Subcutaneous abdominal adipose tissue (tissue), 5 donors: Measurements from ENCODE around the gene USP10.
"Not testable (repeated sequence)": the region's sequence is repeated elsewhere in the genome, so short reads cannot be mapped to it uniquely, and the experiment has no call there.

Experiments
- H3K27ac ChIP-seq: one replicate; pipeline ENCODE4 v1.7.0; 2013; ENCODE audit warnings: low read depth, mild to moderate bottlenecking, inconsistent platforms, low read length, moderate library complexity
- H3K27me3 ChIP-seq, 5 donors: one replicate each; pipeline ENCODE4 v1.7.0; 2013; ENCODE audit warnings: low read length in 5 of 5, inconsistent platforms in 1 of 5; ENCODE audit not compliant: control insufficient read depth in 5 of 5, insufficient read depth in 4 of 5
- H3K36me3 ChIP-seq, 5 donors: one replicate each; pipeline ENCODE4 v1.7.0; 2013; ENCODE audit warnings: low read length in 5 of 5; ENCODE audit not compliant: control insufficient read depth in 5 of 5, insufficient read depth in 5 of 5
- H3K4me1 ChIP-seq, 5 donors: one replicate each; pipeline ENCODE4 v1.7.0; 2013; ENCODE audit warnings: low read length in 5 of 5, mild to moderate bottlenecking in 3 of 5, moderate library complexity in 1 of 5; ENCODE audit not compliant: control insufficient read depth in 5 of 5, insufficient read depth in 5 of 5
- H3K4me3 ChIP-seq, 5 donors: one replicate each; pipeline ENCODE4 v1.7.0; 2013; ENCODE audit warnings: low read length in 5 of 5, low read depth in 1 of 5
- H3K9ac ChIP-seq, 5 donors: one replicate each; pipeline ENCODE4 v1.7.0; 2013; ENCODE audit warnings: low read length in 5 of 5, mild to moderate bottlenecking in 4 of 5, moderate library complexity in 3 of 5
- H3K9me3 ChIP-seq, 5 donors: one replicate each; pipeline ENCODE4 v1.7.0; 2013; ENCODE audit warnings: low read length in 5 of 5; ENCODE audit not compliant: control insufficient read depth in 5 of 5
- donor health status: healthy.
- donor health status: healthy.
- donor health status: healthy.
- donor health status: healthy.
- donor health status: healthy.

USP10 gene

GRCh38 chr16:84683691-84684591 is 15.9 kb upstream of the USP10 start:
- Histone ChIP-seq H3K4me1 (no peaks in the 10 kb centered on the region), H3K36me3 (no peaks in the 10 kb centered on the region), H3K27me3 (peaks cover 2 to 5% (median 3%) of the 10 kb centered on the region in 5 donors), H3K9ac (no peak overlapping the region), H3K27ac (no peak overlapping the region), H3K9me3 (no peaks in the 10 kb centered on the region), H3K4me3 (no peak overlapping the region)

GRCh38 chr16:84684592-84684965 is 15.2 kb upstream of the USP10 start:
- no peaks in the 10 kb centered on the region for H3K36me3 ChIP-seq
- H3K27ac ChIP-seq = no peak overlapping the region
- H3K9me3 ChIP-seq = no peaks in the 10 kb centered on the region
- H3K4me1 ChIP-seq = no peaks in the 10 kb centered on the region
- H3K9ac ChIP-seq = no peak overlapping the region
- H3K27me3 ChIP-seq = peaks cover 2 to 5% (median 3%) of the 10 kb centered on the region in 5 donors
- H3K4me3 ChIP-seq = no peak overlapping the region

DNA sequence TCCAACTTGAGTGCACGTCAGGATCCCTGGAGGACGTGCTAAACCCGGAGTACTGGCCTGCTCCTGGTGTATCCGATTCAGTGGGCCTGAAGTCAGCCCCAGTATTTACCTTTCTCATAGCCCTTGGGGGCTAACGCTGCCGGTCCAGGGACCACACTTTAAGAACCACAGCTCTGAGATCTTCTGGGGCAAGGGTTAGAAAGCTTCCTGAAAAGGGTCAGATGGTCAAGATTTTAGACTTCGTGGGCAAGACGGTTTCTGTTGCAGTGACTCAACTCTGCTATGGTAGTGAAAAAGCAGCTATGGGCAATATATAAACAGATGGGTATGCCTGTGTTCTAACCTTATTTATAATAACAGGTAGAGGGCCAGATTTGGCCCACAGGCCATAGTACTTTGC is 14.6 kb upstream of the USP10 start:
- Histone ChIP-seq H3K36me3 (no peaks in the 10 kb centered on the region), H3K9ac (no peak overlapping the region), H3K4me3 (no peak overlapping the region), H3K9me3 (no peaks in the 10 kb centered on the region), H3K27ac (no peak overlapping the region), H3K4me1 (no peaks in the 10 kb centered on the region), H3K27me3 (peaks cover 0 to 5% (median 3%) of the 10 kb centered on the region in 5 donors)

GRCh38 chr16:84686707-84687298 is 13.0 kb upstream of the USP10 start:
- Histone ChIP-seq H3K4me3 (no peak overlapping the region), H3K36me3 (no peaks in the 10 kb centered on the region), H3K27me3 (peaks cover 0 to 5% (median 3%) of the 10 kb centered on the region in 5 donors), H3K4me1 (no peaks in the 10 kb centered on the region), H3K9me3 (no peaks in the 10 kb centered on the region), H3K9ac (no peak overlapping the region), H3K27ac (no peak overlapping the region)

DNA sequence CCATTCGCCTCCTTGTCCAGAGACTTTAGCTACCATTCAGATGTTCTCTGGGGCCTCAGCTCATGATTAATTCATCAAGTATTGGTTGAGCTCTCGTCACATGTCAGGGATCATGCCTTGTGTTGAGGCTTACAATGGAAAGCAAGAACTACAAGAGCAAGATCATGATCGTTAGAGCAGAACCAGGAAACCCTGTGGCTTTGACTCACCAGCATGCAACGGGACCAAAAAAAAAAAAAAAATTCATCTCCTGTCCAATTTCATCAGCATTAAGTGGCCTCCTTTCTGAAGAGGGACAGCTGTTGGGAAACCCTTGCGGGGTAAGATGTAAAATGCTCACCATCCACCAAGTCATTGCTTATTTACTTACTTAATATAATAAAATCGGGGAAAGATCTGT is 12.1 kb upstream of the USP10 start:
- H3K4me3 ChIP-seq = no peak overlapping the region

DNA sequence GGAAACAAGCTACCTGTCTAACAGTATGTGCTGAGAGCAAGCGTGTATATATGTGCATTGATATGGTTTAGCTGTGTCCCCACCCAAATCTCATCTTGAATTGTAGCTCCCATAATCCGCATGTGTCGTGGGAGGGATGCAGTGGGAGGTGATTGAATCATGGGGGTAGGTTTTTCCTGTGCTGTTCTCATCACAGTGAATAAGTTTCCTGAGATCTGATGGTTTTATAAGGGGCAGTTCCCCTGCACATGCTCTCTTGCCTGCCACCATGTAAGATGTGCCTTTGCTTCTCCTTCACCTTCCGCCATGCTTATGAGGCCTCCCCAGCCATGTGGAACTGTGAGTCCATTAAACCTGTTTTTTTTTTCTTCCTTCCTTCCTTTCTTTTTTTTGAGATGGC is 11.6 kb upstream of the USP10 start:
- not testable (repeated sequence) for H3K4me1 ChIP-seq

More for the DNA sequence above, 12.1 kb upstream of the USP10 start:
- peaks cover 0 to 3% (median 0%) of the 10 kb centered on the region in 5 donors for H3K4me1 ChIP-seq
- H3K36me3 ChIP-seq = no peaks in the 10 kb centered on the region
- H3K9me3 ChIP-seq = no peaks in the 10 kb centered on the region
- H3K9ac ChIP-seq = no peak overlapping the region
- H3K27ac ChIP-seq = no peak overlapping the region
- H3K27me3 ChIP-seq = peaks cover 0 to 5% (median 3%) of the 10 kb centered on the region in 5 donors

GRCh38 chr16:84689111-84689510 is 10.7 kb upstream of the USP10 start:
- H3K4me1 ChIP-seq = peaks cover 0 to 3% (median 0%) of the 10 kb centered on the region in 5 donors
- H3K4me3 ChIP-seq = no peak overlapping the region
- no peaks in the 10 kb centered on the region for H3K9me3 ChIP-seq
- H3K27me3 ChIP-seq = peaks cover 0 to 5% (median 2%) of the 10 kb centered on the region in 5 donors
- no peaks in the 10 kb centered on the region for H3K36me3 ChIP-seq
- no peak overlapping the region for H3K9ac ChIP-seq
- H3K27ac ChIP-seq = no peak overlapping the region

More for the DNA sequence above, 11.6 kb upstream of the USP10 start:
- H3K9ac ChIP-seq, H3K9me3 ChIP-seq, H3K27ac ChIP-seq, H3K36me3 ChIP-seq, H3K27me3 ChIP-seq, H3K4me3 ChIP-seq: not testable (repeated sequence)

- no peak overlapping the region for H3K4me3 ChIP-seq
- no peak overlapping the region for H3K9ac ChIP-seq
- no peaks in the 10 kb centered on the region for H3K27me3 ChIP-seq
- H3K9me3 ChIP-seq = no peaks in the 10 kb centered on the region
- no peak overlapping the region for H3K27ac ChIP-seq
- H3K4me1 ChIP-seq = peaks cover 0 to 3% (median 0%) of the 10 kb centered on the region in 5 donors
- H3K36me3 ChIP-seq = no peaks in the 10 kb centered on the region
These were observed 9.5 kb upstream of the USP10 start for GRCh38 chr16:84690088-84690819.

GRCh38 chr16:84692451-84693214 is 7.2 kb upstream of the USP10 start:
- H3K9me3 ChIP-seq = no peaks in the 10 kb centered on the region
- no peaks in the 10 kb centered on the region for H3K27me3 ChIP-seq
- H3K4me3 ChIP-seq = no peak overlapping the region
- H3K36me3 ChIP-seq = no peaks in the 10 kb centered on the region
- no peak overlapping the region for H3K9ac ChIP-seq
- no peak overlapping the region for H3K27ac ChIP-seq
- peaks cover 0 to 3% (median 0%) of the 10 kb centered on the region in 5 donors for H3K4me1 ChIP-seq
